Neural progenitor cell (in vitro differentiated cells): ENCODE results near the gene NDFIP1. TPM values are rescaled to one million over a fixed set of nuclear protein-coding genes. Genes with fewer than 3 reads are reported as not detected.

Experiments used
- DNase-seq: peaks from one replicate; pipeline ENCODE4 v3.0.0-alpha.2; 2016; ENCODE audit warnings: low spot score
- H2AFZ ChIP-seq: fragments of 200-600 bp; sonication (generic); replicated peaks from 2 replicates; pipeline ENCODE4 v1.6.1; 2016; ENCODE audit warnings: antibody characterized with exemption
- H3F3A ChIP-seq: fragments of 200-600 bp; sonication (generic); 2 replicates; pipeline ENCODE4 v1.6.1; 2016; ENCODE audit warnings: antibody characterized with exemption, low read depth
- H3K27ac ChIP-seq: fragments of 200-600 bp; sonication (generic); 2 replicates; pipeline ENCODE4 v1.5.1; 2016; ENCODE audit warnings: mild to moderate bottlenecking
- H3K27me3 ChIP-seq: fragments of 200-600 bp; sonication (generic); 2 replicates; pipeline ENCODE4 v1.6.1; 2016; ENCODE audit warnings: mild to moderate bottlenecking, moderate library complexity
- H3K36me3 ChIP-seq: fragments of 200-600 bp; sonication (generic); 2 replicates; pipeline ENCODE4 v1.5.1; 2016
- H3K4me1 ChIP-seq: fragments of 200-600 bp; sonication (generic); 2 replicates; pipeline ENCODE4 v1.6.1; 2016; ENCODE audit warnings: mixed run types
- H3K4me2 ChIP-seq: fragments of 200-600 bp; sonication (generic); 2 replicates; pipeline ENCODE4 v1.6.1; 2016
- H3K4me3 ChIP-seq: fragments of 200-600 bp; sonication (generic); 2 replicates; pipeline ENCODE4 v1.5.1; 2016
- H3K79me2 ChIP-seq: fragments of 200-600 bp; sonication (generic); 2 replicates; pipeline ENCODE4 v1.6.1; 2016; ENCODE audit warnings: low read depth
- H3K9ac ChIP-seq: fragments of 200-600 bp; sonication (generic); 2 replicates; pipeline ENCODE4 v1.6.1; 2016
- H3K9me3 ChIP-seq: fragments of 200-600 bp; sonication (generic); 2 replicates; pipeline ENCODE4 v1.5.1; 2016; ENCODE audit warnings: low read depth
- H4K20me1 ChIP-seq: fragments of 200-600 bp; sonication (generic); 2 replicates; pipeline ENCODE4 v1.6.1; 2016; ENCODE audit warnings: low read depth
- H3K27ac Mint-ChIP-seq: 3 replicates; pipeline ENCODE4 v1.8.0; 2021; ENCODE audit warnings: mixed read lengths
- H3K27me3 Mint-ChIP-seq: 2 replicates; pipeline ENCODE4 v1.8.0; 2022; ENCODE audit warnings: low read depth, mild to moderate bottlenecking, inconsistent platforms, moderate library complexity, mixed read lengths; ENCODE audit not compliant: insufficient read depth
- H3K36me3 Mint-ChIP-seq: 3 replicates; pipeline ENCODE4 v1.8.0; 2021; ENCODE audit warnings: mixed read lengths
- H3K4me1 Mint-ChIP-seq: 3 replicates; pipeline ENCODE4 v1.8.0; 2021; ENCODE audit warnings: mixed read lengths
- H3K4me3 Mint-ChIP-seq: 3 replicates; pipeline ENCODE4 v1.8.0; 2021; ENCODE audit warnings: mild to moderate bottlenecking, moderate library complexity, mixed read lengths
- H3K9me3 Mint-ChIP-seq: 3 replicates; pipeline ENCODE4 v1.8.0; 2020; ENCODE audit warnings: mixed read lengths
- CTCF ChIP-seq: fragments of 200-600 bp; sonication (generic); IDR thresholded peaks from 2 replicates; pipeline ENCODE4 v1.5.1; 2017; ENCODE audit warnings: antibody characterized with exemption, mild to moderate bottlenecking
- EZH2 ChIP-seq: fragments of 200-600 bp; sonication (generic); IDR thresholded peaks from 2 replicates; pipeline ENCODE4 v1.6.1; 2017; ENCODE audit warnings: antibody characterized with exemption, mild to moderate bottlenecking, moderate library complexity
- EZH2phosphoT487 ChIP-seq: fragments of 200-600 bp; sonication (generic); IDR thresholded peaks from 2 replicates; pipeline ENCODE4 v1.6.1; 2017; ENCODE audit warnings: antibody characterized with exemption
- total RNA-seq: library from RNA; depleted of rRNA; stranded (reverse); fragments of >200 nt; gene quantifications from 2 replicates; pipeline ENCODE4 v1.2.3, GENCODE V29; 2015; ENCODE audit warnings: low replicate concordance

Gene NDFIP1
- total RNA-seq, 1 donor from 2014 or later, result 39.4 TPM

- peaks cover 7% of the 10 kb centered on the region for H3F3A ChIP-seq
- Mint-ChIP-seq H3K4me1 (peaks cover 37% of the 10 kb centered on the region), H3K9me3 (peaks cover 2% of the 10 kb centered on the region), H3K27me3 (peaks cover 2% of the 10 kb centered on the region), H3K27ac (no peak overlapping the region), H3K36me3 (no peaks in the 10 kb centered on the region), H3K4me3 (no peak overlapping the region)
- H3K4me3 ChIP-seq, result no peak overlapping the region
- H2AFZ ChIP-seq, result no peak overlapping the region
- H3K36me3 ChIP-seq, result no peaks in the 10 kb centered on the region
- H3K4me2 ChIP-seq, result no peak overlapping the region
- no peaks in the 10 kb centered on the region for H3K27me3 ChIP-seq
- TF ChIP-seq CTCF, result no peak
- no peak for TF ChIP-seq EZH2
- TF ChIP-seq EZH2phosphoT487, result no peak
- H3K9me3 ChIP-seq, result no peaks in the 10 kb centered on the region
- peaks cover 4% of the 10 kb centered on the region for H3K4me1 ChIP-seq
- no peak overlapping the region for H3K9ac ChIP-seq
- no peak for DNase-seq
- no peaks in the 10 kb centered on the region for H3K79me2 ChIP-seq
- H3K27ac ChIP-seq, result no peak overlapping the region
- no peaks in the 10 kb centered on the region for H4K20me1 ChIP-seq
Observed at GRCh38 chr5:142164315-142164714, 55.7 kb downstream of the NDFIP1 start.

GRCh38 chr5:142166754-142167153 lies 58.2 kb downstream of the NDFIP1 start:
- Histone ChIP-seq H3K36me3 (no peaks in the 10 kb centered on the region), H3F3A (no peaks in the 10 kb centered on the region), H3K9ac (no peak overlapping the region), H3K4me1 (peaks cover 5% of the 10 kb centered on the region), H3K4me3 (no peak overlapping the region), H3K4me2 (no peak overlapping the region), H3K27ac (no peak overlapping the region), H2AFZ (no peak overlapping the region), H4K20me1 (no peaks in the 10 kb centered on the region), H3K27me3 (no peaks in the 10 kb centered on the region), H3K79me2 (no peaks in the 10 kb centered on the region), H3K9me3 (no peaks in the 10 kb centered on the region)
- no peak overlapping the region for H3K27ac Mint-ChIP-seq
- TF ChIP-seq EZH2phosphoT487, result no peak
- TF ChIP-seq CTCF, result no peak
- no peak for TF ChIP-seq EZH2
- peaks cover 2% of the 10 kb centered on the region for H3K27me3 Mint-ChIP-seq
- no peak for DNase-seq
- no peak overlapping the region for H3K4me3 Mint-ChIP-seq
- peaks cover 4% of the 10 kb centered on the region for H3K9me3 Mint-ChIP-seq
- no peaks in the 10 kb centered on the region for H3K36me3 Mint-ChIP-seq
- H3K4me1 Mint-ChIP-seq, result peaks cover 46% of the 10 kb centered on the region

- no peaks in the 10 kb centered on the region for H4K20me1 ChIP-seq
- H3K4me1 ChIP-seq, result peaks cover 5% of the 10 kb centered on the region
- no peaks in the 10 kb centered on the region for H3F3A ChIP-seq
- TF ChIP-seq EZH2phosphoT487 (no peak), EZH2 (no peak), CTCF (no peak)
- peaks cover 4% of the 10 kb centered on the region for H3K9me3 Mint-ChIP-seq
- peaks cover 2% of the 10 kb centered on the region for H3K27me3 Mint-ChIP-seq
- no peak overlapping the region for H3K4me2 ChIP-seq
- no peaks in the 10 kb centered on the region for H3K36me3 Mint-ChIP-seq
- H3K9ac ChIP-seq, result no peak overlapping the region
- no peaks in the 10 kb centered on the region for H3K9me3 ChIP-seq
- H3K4me1 Mint-ChIP-seq, result peaks cover 44% of the 10 kb centered on the region
- no peak for DNase-seq
- H3K4me3 ChIP-seq, result no peak overlapping the region
- H3K27ac ChIP-seq, result no peak overlapping the region
- H3K27me3 ChIP-seq, result no peaks in the 10 kb centered on the region
- H3K27ac Mint-ChIP-seq, result no peak overlapping the region
- no peaks in the 10 kb centered on the region for H3K36me3 ChIP-seq
- no peaks in the 10 kb centered on the region for H3K79me2 ChIP-seq
- no peak overlapping the region for H3K4me3 Mint-ChIP-seq
- H2AFZ ChIP-seq, result no peak overlapping the region
Observed at GRCh38 chr5:142167458-142167857, 58.9 kb downstream of the NDFIP1 start.
